Epithelial cell of esophagus (primary cell): ENCODE results near the gene EFR3B.

Experiments used
- DNase-seq: peaks from one replicate; pipeline ENCODE4 v3.0.0; 2010; ENCODE audit warnings: low read depth
- H3K4me3 ChIP-seq: 2 replicates; pipeline ENCODE4 v1.5.1; 2011; ENCODE audit warnings: mild to moderate bottlenecking, low read length, control low read depth
- CTCF ChIP-seq: IDR thresholded peaks from 2 replicates; pipeline ENCODE4 v1.5.1; 2011; ENCODE audit warnings: low read depth, mild to moderate bottlenecking, low read length, control low read depth, inconsistent platforms; ENCODE audit not compliant: insufficient read depth; ENCODE audit errors: missing control alignments

Gene EFR3B

DNA sequence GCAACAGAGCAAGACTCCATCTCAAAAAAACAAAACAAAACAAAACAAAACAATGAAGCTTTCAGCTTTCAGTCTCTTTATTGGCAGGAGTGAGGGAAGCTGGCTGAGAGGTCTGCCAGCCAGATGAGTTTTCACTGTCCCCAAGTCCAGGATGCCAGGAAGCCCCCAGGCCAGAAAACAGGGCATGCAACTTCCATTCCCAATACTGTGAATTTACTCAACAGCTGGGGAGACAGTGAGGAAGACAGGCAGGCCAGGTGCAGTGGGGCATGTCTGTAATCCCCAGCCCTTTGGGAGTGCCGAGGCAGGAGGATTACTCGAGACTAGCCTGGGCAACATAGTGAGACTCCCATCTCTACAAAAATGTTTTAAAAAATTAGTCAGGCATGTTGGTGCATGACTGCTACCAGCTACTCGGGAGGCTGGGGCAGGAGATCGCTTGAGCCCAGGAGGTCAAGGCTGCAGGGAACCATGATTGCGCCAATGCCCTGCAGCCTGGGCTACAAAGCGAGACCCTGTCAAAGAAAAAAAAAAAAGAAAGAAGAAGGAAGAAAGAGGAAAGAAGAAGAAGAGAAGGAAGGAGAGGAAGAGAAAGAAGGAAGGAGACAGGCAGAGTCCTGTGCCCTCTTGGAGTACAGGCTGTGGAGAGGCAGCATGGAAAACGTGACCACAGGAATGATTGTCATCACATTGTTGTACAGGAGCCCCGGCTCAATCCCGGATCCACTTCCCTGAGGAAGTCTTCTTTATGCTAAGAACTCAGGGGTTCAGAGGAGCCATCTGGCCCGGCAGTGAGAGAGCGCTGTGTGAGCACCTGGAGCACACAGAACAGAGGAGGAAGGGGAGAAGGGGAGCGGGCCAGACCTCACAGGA, 155.7 kb downstream of the EFR3B start:
- H3K4me3 ChIP-seq = no peak overlapping the region
- DNase-seq = no peak
- TF ChIP-seq CTCF = no peak

DNA sequence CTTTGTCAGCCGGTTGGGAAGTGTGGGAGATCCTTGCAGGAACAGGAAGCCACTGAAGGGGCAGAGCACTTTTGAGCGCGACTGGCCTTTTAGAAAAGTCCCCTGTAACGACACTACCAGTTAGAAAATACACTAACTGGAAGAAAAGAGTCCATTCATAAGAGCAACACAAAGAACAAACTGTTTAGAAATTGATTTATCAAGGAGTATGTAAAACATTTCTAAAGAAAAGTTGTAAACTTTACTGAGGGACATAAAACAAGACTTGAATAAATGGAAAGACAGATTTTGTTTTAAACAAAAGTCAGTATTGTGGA, 156.3 kb downstream of the EFR3B start:
- TF ChIP-seq CTCF = no peak
- no peak for DNase-seq
- H3K4me3 ChIP-seq = no peak overlapping the region

- TF ChIP-seq CTCF = no peak
- DNase-seq = no peak
- H3K4me3 ChIP-seq = no peak overlapping the region
These were observed 156.7 kb downstream of the EFR3B start for GRCh38 chr2:25198576-25198975.

DNA sequence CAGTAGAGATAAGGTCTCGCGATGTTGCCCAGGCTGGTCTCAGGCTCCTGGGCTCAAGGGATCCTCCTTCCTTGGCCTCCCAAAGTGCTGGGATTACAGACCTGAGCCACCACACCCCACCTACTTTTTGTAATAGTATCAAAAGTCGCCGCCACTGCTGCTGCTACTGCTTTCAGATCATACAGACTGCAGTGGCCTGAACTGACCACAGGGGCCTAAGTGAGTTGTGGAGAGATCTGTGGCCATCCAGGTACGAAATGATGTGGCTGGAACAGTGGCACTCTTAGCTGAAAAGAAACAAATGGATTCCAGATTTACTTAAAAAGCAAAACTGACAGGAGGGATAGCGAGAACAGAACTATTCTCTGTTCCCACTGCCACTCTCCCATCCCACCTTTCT, 159.4 kb downstream of the EFR3B start:
- DNase-seq = no peak
- H3K4me3 ChIP-seq = no peak overlapping the region
- TF ChIP-seq CTCF = peak; percentile 30

GRCh38 chr2:25201794-25202193, 159.9 kb downstream of the EFR3B start:
- no peak for TF ChIP-seq CTCF
- no peak for DNase-seq
- no peak overlapping the region for H3K4me3 ChIP-seq

GRCh38 chr2:25202275-25202674, 160.4 kb downstream of the EFR3B start:
- TF ChIP-seq CTCF = no peak
- no peak for DNase-seq
- no peak overlapping the region for H3K4me3 ChIP-seq
